ENCODE results near the gene ARFGEF2.

- no peak for TF ChIP-seq CTCF (IDR thresholded peaks at IDR 0.05)
- TF ChIP-seq POLR2AphosphoS5 (IDR thresholded peaks at IDR 0.05) = no peak
- TF ChIP-seq EP300 (IDR thresholded peaks at IDR 0.05) = no peak
- TF ChIP-seq POLR2A (IDR thresholded peaks at IDR 0.05) = no peak
These were observed 29.5 kb downstream of the ARFGEF2 start for GRCh38 chr20:48951041-48951440.
